ENCODE data around the gene NDNF. TPM values are rescaled to one million over a fixed set of nuclear protein-coding genes. Genes with fewer than 3 reads are reported as not detected.

Gene NDNF
- total RNA-seq, 1 experiment from 2014 or later: 0.22 TPM

DNA sequence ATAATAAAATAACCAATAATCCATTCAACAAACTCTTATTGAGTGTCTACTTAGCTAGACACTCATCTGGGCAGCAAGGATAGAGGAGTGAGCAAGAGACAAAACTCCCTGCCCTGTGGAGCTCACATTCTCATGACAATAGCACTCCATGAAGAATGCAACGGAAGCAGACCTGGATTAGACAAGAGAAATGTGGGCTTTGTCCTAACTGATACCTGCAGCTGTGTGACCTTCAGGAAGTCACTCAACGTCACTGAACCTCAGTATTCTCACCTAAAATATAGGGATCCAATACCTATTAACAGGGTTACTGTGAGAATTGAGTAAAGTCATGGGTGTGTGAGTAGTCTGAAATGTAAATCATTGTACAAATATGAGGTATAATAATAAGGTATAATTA is 61.2 kb downstream of the NDNF start:
- CTCF ChIA-PET: no interaction called here
- no peaks in the 10 kb centered on the region for H3K9me2 ChIP-seq (ENCODE audit: insufficient read depth)
- POLR2A ChIA-PET: no interaction called here
- no peaks in the 10 kb centered on the region for H3K79me2 ChIP-seq (ENCODE audit: insufficient read depth, low read length)
- DNase-seq (ENCODE audit: low read depth, low spot score) (no peak), ATAC-seq (no peak)
- no peak overlapping the region for H3K4me2 ChIP-seq (ENCODE audit: low read length)
- no TSS peak for BruUV-seq (replicated peaks)
- no peak overlapping the region for H3K27ac ChIP-seq (ENCODE audit: low read depth, low read length)
- no peak for TF ChIP-seq JUND (IDR thresholded peaks at IDR 0.05)
- no peak for TF ChIP-seq EZH2 (IDR thresholded peaks at IDR 0.05)
- TF ChIP-seq RAD21 (IDR thresholded peaks at IDR 0.05; ENCODE audit: low read depth): no peak
- TF ChIP-seq FOSL1 (IDR thresholded peaks at IDR 0.05; ENCODE audit: low read depth): no peak
- no peak for TF ChIP-seq EGR1 (IDR thresholded peaks at IDR 0.05; ENCODE audit: low read depth)
- no peak for TF ChIP-seq CBX3 (IDR thresholded peaks at IDR 0.05; ENCODE audit: low read depth)
- TF ChIP-seq POLR2A (IDR thresholded peaks at IDR 0.05; ENCODE audit: borderline replicate concordance, extremely low read depth, insufficient read depth, insufficient read length): no peak
- H3K9ac ChIP-seq (ENCODE audit: low read length): no peak overlapping the region
- RAD21 ChIA-PET (ENCODE audit: low non-redundant PET in 1 of 2, low total read pairs in 2 of 2, uncharacterized antibody in 2 of 2, unreplicated experiment in 2 of 2): no interaction called here
- no peaks in the 10 kb centered on the region for H3K9me3 ChIP-seq (ENCODE audit: control insufficient read depth in 1 of 2, insufficient read depth in 1 of 2, low read depth in 1 of 2, low read length in 2 of 2)
- no peaks in the 10 kb centered on the region for H3K4me1 ChIP-seq (ENCODE audit: control insufficient read depth in 1 of 2, insufficient read depth in 2 of 2, low read length in 2 of 2)
- no peaks in the 10 kb centered on the region for H3K27me3 ChIP-seq (ENCODE audit: insufficient read depth, low read length)
- no peaks in the 10 kb centered on the region for H3K36me3 ChIP-seq (ENCODE audit: control insufficient read depth in 1 of 2, insufficient read depth in 2 of 2, low read length in 2 of 2)
- no peaks in the 10 kb centered on the region for H4K20me1 ChIP-seq (ENCODE audit: insufficient read depth)
- intact Hi-C loops (cut with micrococcal nuclease): no loop called here
- H3K4me3 ChIP-seq (replicated peaks in 1 of 2; ENCODE audit: low read depth in 1 of 2, low read length in 2 of 2): no peak overlapping the region
- no peak overlapping the region for H2AFZ ChIP-seq (ENCODE audit: low read depth, low read length, poor library complexity, severe bottlenecking)

DNA sequence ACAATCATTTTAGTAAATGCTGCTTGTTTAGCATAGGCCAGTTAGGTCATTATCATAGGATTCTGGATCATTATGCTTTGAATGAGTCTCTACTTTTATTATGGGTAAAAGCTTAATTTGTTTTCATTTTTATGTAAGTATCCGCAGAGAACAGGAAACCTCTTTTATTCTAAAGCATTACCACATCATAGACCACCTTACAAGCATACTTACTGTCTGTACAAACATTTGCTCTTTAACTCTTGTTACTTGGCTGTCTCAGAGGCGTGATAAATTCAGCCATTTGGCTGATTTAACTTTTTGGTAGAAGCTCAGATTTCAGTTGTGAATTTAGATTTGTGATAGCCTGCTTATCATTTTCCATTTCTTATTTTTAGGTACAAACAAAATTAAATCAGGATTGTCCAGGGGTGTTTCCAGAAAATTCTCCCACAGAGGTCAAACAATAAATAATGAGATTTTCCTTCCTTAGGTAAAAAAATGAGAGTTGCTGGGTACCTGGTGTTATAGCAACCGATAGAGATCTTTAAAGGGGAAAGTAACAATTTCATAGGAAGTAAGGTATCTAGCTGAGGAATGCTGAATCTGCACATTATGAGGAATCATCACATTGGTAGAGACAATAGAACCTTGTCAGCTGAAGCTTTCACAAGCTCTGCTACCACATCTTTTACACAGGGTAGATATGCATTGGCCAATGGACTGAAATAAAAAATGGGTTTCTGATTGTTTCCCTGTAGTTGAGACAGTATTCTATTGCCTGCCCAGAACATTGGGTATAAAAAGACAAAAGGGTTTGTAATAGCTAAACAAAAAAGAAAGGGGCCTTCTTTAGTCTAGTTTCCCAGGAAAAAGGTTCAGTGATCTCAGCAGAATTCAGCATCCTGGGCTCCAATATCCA is 62.5 kb downstream of the NDNF start:
- TF ChIP-seq, protein P1, sequence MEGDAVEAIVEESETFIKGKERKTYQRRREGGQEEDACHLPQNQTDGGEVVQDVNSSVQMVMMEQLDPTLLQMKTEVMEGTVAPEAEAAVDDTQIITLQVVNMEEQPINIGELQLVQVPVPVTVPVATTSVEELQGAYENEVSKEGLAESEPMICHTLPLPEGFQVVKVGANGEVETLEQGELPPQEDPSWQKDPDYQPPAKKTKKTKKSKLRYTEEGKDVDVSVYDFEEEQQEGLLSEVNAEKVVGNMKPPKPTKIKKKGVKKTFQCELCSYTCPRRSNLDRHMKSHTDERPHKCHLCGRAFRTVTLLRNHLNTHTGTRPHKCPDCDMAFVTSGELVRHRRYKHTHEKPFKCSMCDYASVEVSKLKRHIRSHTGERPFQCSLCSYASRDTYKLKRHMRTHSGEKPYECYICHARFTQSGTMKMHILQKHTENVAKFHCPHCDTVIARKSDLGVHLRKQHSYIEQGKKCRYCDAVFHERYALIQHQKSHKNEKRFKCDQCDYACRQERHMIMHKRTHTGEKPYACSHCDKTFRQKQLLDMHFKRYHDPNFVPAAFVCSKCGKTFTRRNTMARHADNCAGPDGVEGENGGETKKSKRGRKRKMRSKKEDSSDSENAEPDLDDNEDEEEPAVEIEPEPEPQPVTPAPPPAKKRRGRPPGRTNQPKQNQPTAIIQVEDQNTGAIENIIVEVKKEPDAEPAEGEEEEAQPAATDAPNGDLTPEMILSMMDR (IDR thresholded peaks at IDR 0.05 in 2 of 3, conservative IDR thresholded peaks at IDR 0.05 in 1 of 3; ENCODE audit: borderline replicate concordance in 1 of 3, insufficient read depth in 1 of 3, low read depth in 2 of 3, low read length in 2 of 3): no peak
- TF ChIP-seq EZH2 (IDR thresholded peaks at IDR 0.05) (no peak), FOSL1 (IDR thresholded peaks at IDR 0.05; ENCODE audit: low read depth) (no peak)
- no peaks in the 10 kb centered on the region for H3K9me2 ChIP-seq (ENCODE audit: insufficient read depth)
- H2AFZ ChIP-seq (ENCODE audit: low read depth, low read length, poor library complexity, severe bottlenecking): no peak overlapping the region
- H3K4me2 ChIP-seq (ENCODE audit: low read length): no peak overlapping the region
- intact Hi-C loops (cut with micrococcal nuclease): no loop called here
- no peaks in the 10 kb centered on the region for H3K36me3 ChIP-seq (ENCODE audit: control insufficient read depth in 1 of 2, insufficient read depth in 2 of 2, low read length in 2 of 2)
- DNase-seq (ENCODE audit: low read depth, low spot score) (no peak), ATAC-seq (no peak)
- H3K4me3 ChIP-seq (replicated peaks in 1 of 2; ENCODE audit: low read depth in 1 of 2, low read length in 2 of 2): no peak overlapping the region
- no peaks in the 10 kb centered on the region for H3K79me2 ChIP-seq (ENCODE audit: insufficient read depth, low read length)
- no peaks in the 10 kb centered on the region for H3K27me3 ChIP-seq (ENCODE audit: insufficient read depth, low read length)
- ChIA-PET RAD21 (ENCODE audit: low non-redundant PET in 1 of 2, low total read pairs in 2 of 2, uncharacterized antibody in 2 of 2, unreplicated experiment in 2 of 2) (no interaction called here), POLR2A (no interaction called here), CTCF (no interaction called here)
- no TSS peak for BruUV-seq (replicated peaks)
- H3K27ac ChIP-seq (ENCODE audit: low read depth, low read length): no peak overlapping the region
- no peaks in the 10 kb centered on the region for H4K20me1 ChIP-seq (ENCODE audit: insufficient read depth)
- H3K9me3 ChIP-seq (ENCODE audit: control insufficient read depth in 1 of 2, insufficient read depth in 1 of 2, low read depth in 1 of 2, low read length in 2 of 2): no peaks in the 10 kb centered on the region
- no peaks in the 10 kb centered on the region for H3K4me1 ChIP-seq (ENCODE audit: control insufficient read depth in 1 of 2, insufficient read depth in 2 of 2, low read length in 2 of 2)
- H3K9ac ChIP-seq (ENCODE audit: low read length): no peak overlapping the region

Data from HCT116 (cell line).